Measurements from ENCODE around the gene TBRG1. TPM values are rescaled to one million over a fixed set of nuclear protein-coding genes. Genes with fewer than 3 reads are reported as not detected.

The TBRG1 gene
- polyA plus RNA-seq, 3 donors, result 39.7 to 84.7 (median 43.5) TPM

DNA sequence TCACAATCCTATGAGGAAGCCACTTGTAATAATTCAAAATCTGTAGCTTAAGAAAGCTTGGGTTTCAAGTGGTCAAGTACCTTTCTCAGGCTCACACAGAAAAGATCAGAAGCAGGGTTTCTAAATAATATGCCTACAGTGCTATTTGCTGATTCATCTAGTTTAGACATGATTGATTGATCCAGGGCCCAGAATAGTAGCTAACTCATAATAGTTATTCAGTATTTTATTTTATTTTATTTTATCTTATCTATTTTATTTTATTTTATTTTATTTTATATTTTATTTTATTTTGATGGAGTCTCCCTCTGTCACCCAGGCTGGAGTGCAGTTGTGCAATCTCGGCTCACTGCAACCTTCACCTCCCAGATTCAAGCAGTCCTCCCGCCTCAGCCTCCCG is 27.4 kb upstream of the TBRG1 start:
- peaks cover 0 to 2% of the 10 kb centered on the region in 2 donors for H3K27me3 ChIP-seq (ENCODE audit: control insufficient read depth in 2 of 2, insufficient read depth in 2 of 2, low read length in 2 of 2)
- no peak for DNase-seq
- Mint-ChIP-seq H3K4me3 (no peak overlapping the region), H3K9me3 (no peaks in the 10 kb centered on the region), H3K36me3 (no peaks in the 10 kb centered on the region), H3K4me1 (no peaks in the 10 kb centered on the region), H3K27ac (no peak overlapping the region), H3K27me3 (ENCODE audit: low read depth in 3 of 3) (peaks cover 2 to 16% (median 3%) of the 10 kb centered on the region in 3 donors)
- no peak overlapping the region for H2AFZ ChIP-seq (ENCODE audit: insufficient read depth, low read depth, low read length, poor library complexity, severe bottlenecking)
- H3K4me1 ChIP-seq (ENCODE audit: control insufficient read depth in 1 of 2, insufficient read depth in 2 of 2, low read length in 2 of 2), result no peaks in the 10 kb centered on the region
- H3K9ac ChIP-seq (ENCODE audit: insufficient read depth, low read length, poor library complexity, severe bottlenecking), result no peak overlapping the region
- no peak overlapping the region for H3K4me3 ChIP-seq (replicated peaks in 1 of 3; ENCODE audit: low read depth in 2 of 3, low read length in 3 of 3)
- intact Hi-C loops (cut with micrococcal nuclease), result no loop called here
- no peaks in the 10 kb centered on the region for H3K79me2 ChIP-seq (ENCODE audit: insufficient read depth, low read length)
- H3K4me2 ChIP-seq (replicated peaks; ENCODE audit: extremely low read depth, low read length, poor library complexity, severe bottlenecking), result no peak overlapping the region
- no peaks in the 10 kb centered on the region for H4K20me1 ChIP-seq (ENCODE audit: insufficient read depth, low read length)
- H3K27ac ChIP-seq (ENCODE audit: low read depth in 1 of 2, low read length in 2 of 2), result no peak overlapping the region
- no peaks in the 10 kb centered on the region for H3K36me3 ChIP-seq (replicated peaks in 1 of 2; ENCODE audit: control insufficient read depth in 1 of 2, insufficient read depth in 2 of 2, low read length in 2 of 2)
- H3K9me3 ChIP-seq (replicated peaks in 1 of 2; ENCODE audit: control insufficient read depth in 1 of 2, insufficient read depth in 1 of 2, low read length in 2 of 2), result no peaks in the 10 kb centered on the region
- 100% methylated on average over 1 of the region's 3 CpGs for WGBS (ENCODE audit: insufficient coverage)
- TF ChIP-seq, protein P1, sequence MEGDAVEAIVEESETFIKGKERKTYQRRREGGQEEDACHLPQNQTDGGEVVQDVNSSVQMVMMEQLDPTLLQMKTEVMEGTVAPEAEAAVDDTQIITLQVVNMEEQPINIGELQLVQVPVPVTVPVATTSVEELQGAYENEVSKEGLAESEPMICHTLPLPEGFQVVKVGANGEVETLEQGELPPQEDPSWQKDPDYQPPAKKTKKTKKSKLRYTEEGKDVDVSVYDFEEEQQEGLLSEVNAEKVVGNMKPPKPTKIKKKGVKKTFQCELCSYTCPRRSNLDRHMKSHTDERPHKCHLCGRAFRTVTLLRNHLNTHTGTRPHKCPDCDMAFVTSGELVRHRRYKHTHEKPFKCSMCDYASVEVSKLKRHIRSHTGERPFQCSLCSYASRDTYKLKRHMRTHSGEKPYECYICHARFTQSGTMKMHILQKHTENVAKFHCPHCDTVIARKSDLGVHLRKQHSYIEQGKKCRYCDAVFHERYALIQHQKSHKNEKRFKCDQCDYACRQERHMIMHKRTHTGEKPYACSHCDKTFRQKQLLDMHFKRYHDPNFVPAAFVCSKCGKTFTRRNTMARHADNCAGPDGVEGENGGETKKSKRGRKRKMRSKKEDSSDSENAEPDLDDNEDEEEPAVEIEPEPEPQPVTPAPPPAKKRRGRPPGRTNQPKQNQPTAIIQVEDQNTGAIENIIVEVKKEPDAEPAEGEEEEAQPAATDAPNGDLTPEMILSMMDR (IDR thresholded peaks at IDR 0.05), result no peak

DNA sequence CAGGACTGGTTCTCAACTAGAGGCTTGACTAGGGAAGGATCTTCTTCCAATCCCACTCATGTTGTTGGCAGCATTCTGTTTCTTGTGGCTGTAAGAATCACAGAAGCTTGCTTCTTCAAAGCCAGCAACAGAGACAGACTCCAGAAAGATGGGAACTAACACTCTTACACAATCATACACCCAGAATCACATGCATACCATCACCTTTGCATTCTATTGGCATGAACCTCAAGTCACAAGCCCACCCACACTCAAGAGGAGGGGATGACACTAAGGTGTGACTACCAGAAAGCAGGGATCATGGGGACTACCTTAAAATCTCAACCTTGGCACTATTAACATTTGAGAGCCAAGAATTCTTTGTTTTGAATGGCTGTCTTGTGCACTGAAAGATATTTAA is 25.0 kb upstream of the TBRG1 start:
- no peak overlapping the region for H3K9ac ChIP-seq (ENCODE audit: insufficient read depth, low read length, poor library complexity, severe bottlenecking)
- TF ChIP-seq, protein P1 (IDR thresholded peaks at IDR 0.05), result no peak
- no peak for DNase-seq
- Mint-ChIP-seq H3K27ac (no peak overlapping the region), H3K27me3 (ENCODE audit: low read depth in 3 of 3) (peaks cover 0 to 12% (median 4%) of the 10 kb centered on the region in 3 donors), H3K4me1 (no peaks in the 10 kb centered on the region), H3K36me3 (no peaks in the 10 kb centered on the region), H3K4me3 (no peak overlapping the region), H3K9me3 (no peaks in the 10 kb centered on the region)
- no peaks in the 10 kb centered on the region for H3K79me2 ChIP-seq (ENCODE audit: insufficient read depth, low read length)
- intact Hi-C loops (cut with micrococcal nuclease), result no loop called here
- H3K27ac ChIP-seq (ENCODE audit: low read depth in 1 of 2, low read length in 2 of 2), result no peak overlapping the region
- no peak overlapping the region for H2AFZ ChIP-seq (ENCODE audit: insufficient read depth, low read depth, low read length, poor library complexity, severe bottlenecking)
- H3K4me2 ChIP-seq (replicated peaks; ENCODE audit: extremely low read depth, low read length, poor library complexity, severe bottlenecking), result no peak overlapping the region
- no peaks in the 10 kb centered on the region for H4K20me1 ChIP-seq (ENCODE audit: insufficient read depth, low read length)
- H3K36me3 ChIP-seq (replicated peaks in 1 of 2; ENCODE audit: control insufficient read depth in 1 of 2, insufficient read depth in 2 of 2, low read length in 2 of 2), result no peaks in the 10 kb centered on the region
- H3K27me3 ChIP-seq (ENCODE audit: control insufficient read depth in 2 of 2, insufficient read depth in 2 of 2, low read length in 2 of 2), result peaks cover 0 to 2% of the 10 kb centered on the region in 2 donors
- no peaks in the 10 kb centered on the region for H3K4me1 ChIP-seq (ENCODE audit: control insufficient read depth in 1 of 2, insufficient read depth in 2 of 2, low read length in 2 of 2)
- no peaks in the 10 kb centered on the region for H3K9me3 ChIP-seq (replicated peaks in 1 of 2; ENCODE audit: control insufficient read depth in 1 of 2, insufficient read depth in 1 of 2, low read length in 2 of 2)
- no peak overlapping the region for H3K4me3 ChIP-seq (replicated peaks in 1 of 3; ENCODE audit: low read depth in 2 of 3, low read length in 3 of 3)
